GM23338 (cell line): ENCODE results near the gene IYD. TPM values are rescaled to one million over a fixed set of nuclear protein-coding genes. Genes with fewer than 3 reads are reported as not detected.

Source experiments
- ATAC-seq: fragments of 200-7000 bp; cut with Tn5 transposase; 3 replicates; pipeline ENCODE4 v1.9.1; 2020
- DNase-seq: peaks from one replicate; pipeline ENCODE4 v3.0.0-alpha.2; 2015; ENCODE audit warnings: low spot score
- H2AFZ ChIP-seq: fragments of 200-600 bp; sonication (generic); 2 replicates; pipeline ENCODE4 v1.8.0; 2016; ENCODE audit warnings: antibody characterized with exemption, mild to moderate bottlenecking, moderate library complexity
- H3F3A ChIP-seq: fragments of 200-600 bp; sonication (generic); replicated peaks from 2 replicates; pipeline ENCODE4 v1.8.0; 2017; ENCODE audit warnings: antibody characterized with exemption, mixed run types, low read depth
- H3K27ac ChIP-seq: fragments of 200-600 bp; sonication (generic); 2 replicates; pipeline ENCODE4 v1.6.1; 2016; ENCODE audit warnings: low read depth
- H3K27me3 ChIP-seq: fragments of 200-600 bp; sonication (generic); 2 replicates; pipeline ENCODE4 v1.8.0; 2016; ENCODE audit warnings: mild to moderate bottlenecking, mixed run types, moderate library complexity; ENCODE audit not compliant: insufficient read depth
- H3K36me3 ChIP-seq: fragments of 200-600 bp; sonication (generic); 2 replicates; pipeline ENCODE4 v1.8.0; 2016; ENCODE audit warnings: mild to moderate bottlenecking; ENCODE audit not compliant: insufficient read depth
- H3K4me1 ChIP-seq: fragments of 200-600 bp; sonication (generic); 2 replicates; pipeline ENCODE4 v1.8.0; 2016; ENCODE audit warnings: mild to moderate bottlenecking, moderate library complexity; ENCODE audit not compliant: insufficient read depth
- H3K4me2 ChIP-seq: fragments of 200-600 bp; sonication (generic); 2 replicates; pipeline ENCODE4 v1.7.1; 2017; ENCODE audit warnings: mixed run types
- H3K4me3 ChIP-seq: fragments of 200-600 bp; sonication (generic); 2 replicates; pipeline ENCODE4 v1.6.1; 2016; ENCODE audit warnings: mixed run types
- H3K79me2 ChIP-seq: fragments of 200-600 bp; sonication (generic); replicated peaks from 2 replicates; pipeline ENCODE4 v1.8.0; 2017; ENCODE audit warnings: mild to moderate bottlenecking; ENCODE audit not compliant: insufficient read depth
- H3K9me2 ChIP-seq: fragments of 200-600 bp; sonication (generic); 2 replicates; pipeline ENCODE4 v1.8.0; 2017; ENCODE audit not compliant: insufficient read depth
- H4K20me1 ChIP-seq: fragments of 200-600 bp; sonication (generic); replicated peaks from 2 replicates; pipeline ENCODE4 v1.8.0; 2017; ENCODE audit warnings: mild to moderate bottlenecking; ENCODE audit not compliant: insufficient read depth
- H3K27ac Mint-ChIP-seq: 2 replicates; pipeline ENCODE4 v1.8.0; 2020; ENCODE audit warnings: inconsistent platforms, mild to moderate bottlenecking, moderate library complexity, mixed read lengths
- H3K27me3 Mint-ChIP-seq: 3 replicates; pipeline ENCODE4 v1.8.0; 2022; ENCODE audit warnings: low read depth, mild to moderate bottlenecking, moderate library complexity, mixed read lengths, inconsistent platforms; ENCODE audit not compliant: insufficient read depth, poor library complexity
- H3K36me3 Mint-ChIP-seq: 3 replicates; pipeline ENCODE4 v1.8.0; 2021; ENCODE audit warnings: low read depth, mild to moderate bottlenecking, inconsistent platforms, moderate library complexity, mixed read lengths
- H3K4me1 Mint-ChIP-seq: 3 replicates; pipeline ENCODE4 v1.8.0; 2020; ENCODE audit warnings: mild to moderate bottlenecking, inconsistent platforms, mixed read lengths
- H3K4me3 Mint-ChIP-seq: 3 replicates; pipeline ENCODE4 v1.8.0; 2021; ENCODE audit warnings: moderate library complexity, mild to moderate bottlenecking, inconsistent platforms, mixed read lengths
- H3K9me3 Mint-ChIP-seq: 3 replicates; pipeline ENCODE4 v1.8.0; 2020; ENCODE audit warnings: moderate library complexity, mild to moderate bottlenecking, inconsistent platforms, mixed read lengths
- CREB1 ChIP-seq: fragments of 250-450 bp; sonication (Bioruptor Pico); IDR thresholded peaks from 2 replicates; pipeline ENCODE4 v1.5.0; 2020; ENCODE audit warnings: low read depth, mild to moderate bottlenecking, moderate library complexity
- EZH2 ChIP-seq: fragments of 200-600 bp; sonication (generic); IDR thresholded peaks from one replicate; pipeline ENCODE4 v1.8.0; 2017; ENCODE audit warnings: antibody characterized with exemption, mild to moderate bottlenecking, low read depth; ENCODE audit not compliant: unreplicated experiment
- EZH2phosphoT487 ChIP-seq: fragments of 200-600 bp; sonication (generic); IDR thresholded peaks from one replicate; pipeline ENCODE4 v1.8.1; 2018; ENCODE audit warnings: antibody characterized with exemption; ENCODE audit not compliant: unreplicated experiment
- JUNB ChIP-seq: IDR thresholded peaks from one replicate; pipeline ENCODE4 v1.6.1; 2016; ENCODE audit warnings: antibody characterized with exemption; ENCODE audit not compliant: unreplicated experiment
- NANOG ChIP-seq: IDR thresholded peaks from 2 replicates; pipeline ENCODE4 v1.6.1; 2016; ENCODE audit warnings: antibody characterized with exemption, borderline replicate concordance
- POLR2AphosphoS5 ChIP-seq: IDR thresholded peaks from 2 replicates; pipeline ENCODE4 v1.6.1; 2016; ENCODE audit warnings: antibody characterized with exemption, low read depth
- STAT1 ChIP-seq: IDR thresholded peaks from one replicate; pipeline ENCODE4 v1.6.1; 2016; ENCODE audit warnings: antibody characterized with exemption; ENCODE audit not compliant: unreplicated experiment
- ZNF114 ChIP-seq: fragments of 250-450 bp; sonication (Bioruptor Pico); IDR thresholded peaks from 2 replicates; pipeline ENCODE4 v1.5.0; 2020; ENCODE audit warnings: mild to moderate bottlenecking, moderate library complexity
- ZNF331 ChIP-seq: fragments of 250-450 bp; sonication (Bioruptor Pico); IDR thresholded peaks from 2 replicates; pipeline ENCODE4 v1.5.0; 2020; ENCODE audit warnings: low read depth, mild to moderate bottlenecking, moderate library complexity
- polyA plus RNA-seq: library from polyadenylated mRNA; unstranded; fragments of >200 nt; fragmentation: Nextera tagmentation; extraction: Ambion mirVana; gene quantifications from 2 replicates; pipeline ENCODE4 v1.2.1, GENCODE V29; 2016
- total RNA-seq: library from RNA; depleted of rRNA; stranded (reverse); fragments of >200 nt; shearing (Covaris generic); gene quantifications from 2 replicates; pipeline ENCODE4 v1.2.3, GENCODE V29; 2014
- TF ChIP-seq, protein P1 (sequence below): IDR thresholded peaks from one replicate; pipeline ENCODE4 v1.6.1; 2018; ENCODE audit warnings: antibody characterized with exemption; ENCODE audit not compliant: unreplicated experiment
- TF ChIP-seq, protein P2 (sequence below): IDR thresholded peaks from 2 replicates; pipeline ENCODE4 v1.6.1; 2016; ENCODE audit warnings: antibody characterized with exemption
- TF ChIP-seq, protein P3 (sequence below), 2 experiments: fragments of 200-600 bp in 1 of 2; sonication (generic) in 1 of 2; conservative IDR thresholded peaks; 2 replicates each; pipeline versions ENCODE4 v1.5.1 to v1.6.1; 2016 to 2017; ENCODE audit warnings: antibody characterized with exemption in 2 of 2, low read depth in 2 of 2, mild to moderate bottlenecking in 2 of 2, moderate library complexity in 1 of 2
- TF ChIP-seq, protein P4 (sequence below): fragments of 250-450 bp; sonication (Bioruptor Pico); IDR thresholded peaks from 2 replicates; pipeline ENCODE4 v1.5.0; 2020; ENCODE audit warnings: mild to moderate bottlenecking, moderate library complexity

IYD gene
- total and polyA plus RNA-seq, 2 experiments from 2014 or later, result not detected

DNA sequence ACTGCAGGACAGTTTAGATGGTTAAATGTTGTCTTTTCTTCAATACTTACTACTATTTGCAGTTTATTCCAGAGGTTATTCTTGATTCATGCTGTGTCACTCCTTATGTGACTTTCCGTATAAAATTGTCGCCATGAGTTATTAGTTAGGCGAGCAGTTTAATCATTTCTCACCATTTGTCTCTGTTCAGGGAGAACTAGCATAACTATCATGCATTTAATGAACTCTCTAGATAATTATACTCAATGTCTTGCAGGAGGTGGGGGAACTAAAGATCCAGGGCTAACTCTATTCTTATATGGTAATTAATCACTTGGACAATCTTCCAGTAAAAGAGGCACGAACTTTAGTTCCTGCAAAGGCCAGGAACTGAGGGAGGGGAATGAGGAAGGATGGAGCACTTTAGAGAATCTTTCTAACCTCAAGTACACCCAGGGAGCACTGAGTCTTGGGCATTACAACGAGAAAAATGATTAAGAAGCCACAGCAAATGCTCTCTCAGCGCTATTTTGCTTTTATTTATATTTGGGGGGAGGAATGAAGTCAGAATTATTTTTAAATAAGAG lies 58.3 kb downstream of the IYD start:
- no peaks in the 10 kb centered on the region for H3K36me3 Mint-ChIP-seq
- no peaks in the 10 kb centered on the region for H3K9me2 ChIP-seq
- no peak overlapping the region for H2AFZ ChIP-seq
- peaks cover 3% of the 10 kb centered on the region; the same call in 1 of the 3 replicates for H3K9me3 Mint-ChIP-seq
- no peak overlapping the region for H3K4me2 ChIP-seq
- H3K27ac Mint-ChIP-seq, result no peak overlapping the region
- DNase-seq, result no peak
- no peaks in the 10 kb centered on the region for H3K79me2 ChIP-seq
- H3K36me3 ChIP-seq, result no peaks in the 10 kb centered on the region
- no peaks in the 10 kb centered on the region for H3K27me3 Mint-ChIP-seq
- no peak overlapping the region for H3K27ac ChIP-seq
- no peaks in the 10 kb centered on the region for H3K27me3 ChIP-seq
- no peak overlapping the region for H3K4me3 ChIP-seq
- H3K4me1 Mint-ChIP-seq, result no peaks in the 10 kb centered on the region
- H4K20me1 ChIP-seq, result no peaks in the 10 kb centered on the region
- ATAC-seq, result no peak
- H3K4me3 Mint-ChIP-seq, result no peak overlapping the region
- no peaks in the 10 kb centered on the region for H3F3A ChIP-seq
- TF ChIP-seq ZNF114, result no peak
- no peak for TF ChIP-seq EZH2
- no peak for TF ChIP-seq STAT1
- no peak for TF ChIP-seq POLR2AphosphoS5
- TF ChIP-seq, protein P1, sequence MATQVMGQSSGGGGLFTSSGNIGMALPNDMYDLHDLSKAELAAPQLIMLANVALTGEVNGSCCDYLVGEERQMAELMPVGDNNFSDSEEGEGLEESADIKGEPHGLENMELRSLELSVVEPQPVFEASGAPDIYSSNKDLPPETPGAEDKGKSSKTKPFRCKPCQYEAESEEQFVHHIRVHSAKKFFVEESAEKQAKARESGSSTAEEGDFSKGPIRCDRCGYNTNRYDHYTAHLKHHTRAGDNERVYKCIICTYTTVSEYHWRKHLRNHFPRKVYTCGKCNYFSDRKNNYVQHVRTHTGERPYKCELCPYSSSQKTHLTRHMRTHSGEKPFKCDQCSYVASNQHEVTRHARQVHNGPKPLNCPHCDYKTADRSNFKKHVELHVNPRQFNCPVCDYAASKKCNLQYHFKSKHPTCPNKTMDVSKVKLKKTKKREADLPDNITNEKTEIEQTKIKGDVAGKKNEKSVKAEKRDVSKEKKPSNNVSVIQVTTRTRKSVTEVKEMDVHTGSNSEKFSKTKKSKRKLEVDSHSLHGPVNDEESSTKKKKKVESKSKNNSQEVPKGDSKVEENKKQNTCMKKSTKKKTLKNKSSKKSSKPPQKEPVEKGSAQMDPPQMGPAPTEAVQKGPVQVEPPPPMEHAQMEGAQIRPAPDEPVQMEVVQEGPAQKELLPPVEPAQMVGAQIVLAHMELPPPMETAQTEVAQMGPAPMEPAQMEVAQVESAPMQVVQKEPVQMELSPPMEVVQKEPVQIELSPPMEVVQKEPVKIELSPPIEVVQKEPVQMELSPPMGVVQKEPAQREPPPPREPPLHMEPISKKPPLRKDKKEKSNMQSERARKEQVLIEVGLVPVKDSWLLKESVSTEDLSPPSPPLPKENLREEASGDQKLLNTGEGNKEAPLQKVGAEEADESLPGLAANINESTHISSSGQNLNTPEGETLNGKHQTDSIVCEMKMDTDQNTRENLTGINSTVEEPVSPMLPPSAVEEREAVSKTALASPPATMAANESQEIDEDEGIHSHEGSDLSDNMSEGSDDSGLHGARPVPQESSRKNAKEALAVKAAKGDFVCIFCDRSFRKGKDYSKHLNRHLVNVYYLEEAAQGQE, result no peak
- TF ChIP-seq, protein P2, sequence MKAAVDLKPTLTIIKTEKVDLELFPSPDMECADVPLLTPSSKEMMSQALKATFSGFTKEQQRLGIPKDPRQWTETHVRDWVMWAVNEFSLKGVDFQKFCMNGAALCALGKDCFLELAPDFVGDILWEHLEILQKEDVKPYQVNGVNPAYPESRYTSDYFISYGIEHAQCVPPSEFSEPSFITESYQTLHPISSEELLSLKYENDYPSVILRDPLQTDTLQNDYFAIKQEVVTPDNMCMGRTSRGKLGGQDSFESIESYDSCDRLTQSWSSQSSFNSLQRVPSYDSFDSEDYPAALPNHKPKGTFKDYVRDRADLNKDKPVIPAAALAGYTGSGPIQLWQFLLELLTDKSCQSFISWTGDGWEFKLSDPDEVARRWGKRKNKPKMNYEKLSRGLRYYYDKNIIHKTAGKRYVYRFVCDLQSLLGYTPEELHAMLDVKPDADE, result no peak
- TF ChIP-seq NANOG, result no peak
- TF ChIP-seq CREB1 (CRISPR knock-in tag), result no peak
- TF ChIP-seq JUNB, result no peak
- TF ChIP-seq, protein P3, sequence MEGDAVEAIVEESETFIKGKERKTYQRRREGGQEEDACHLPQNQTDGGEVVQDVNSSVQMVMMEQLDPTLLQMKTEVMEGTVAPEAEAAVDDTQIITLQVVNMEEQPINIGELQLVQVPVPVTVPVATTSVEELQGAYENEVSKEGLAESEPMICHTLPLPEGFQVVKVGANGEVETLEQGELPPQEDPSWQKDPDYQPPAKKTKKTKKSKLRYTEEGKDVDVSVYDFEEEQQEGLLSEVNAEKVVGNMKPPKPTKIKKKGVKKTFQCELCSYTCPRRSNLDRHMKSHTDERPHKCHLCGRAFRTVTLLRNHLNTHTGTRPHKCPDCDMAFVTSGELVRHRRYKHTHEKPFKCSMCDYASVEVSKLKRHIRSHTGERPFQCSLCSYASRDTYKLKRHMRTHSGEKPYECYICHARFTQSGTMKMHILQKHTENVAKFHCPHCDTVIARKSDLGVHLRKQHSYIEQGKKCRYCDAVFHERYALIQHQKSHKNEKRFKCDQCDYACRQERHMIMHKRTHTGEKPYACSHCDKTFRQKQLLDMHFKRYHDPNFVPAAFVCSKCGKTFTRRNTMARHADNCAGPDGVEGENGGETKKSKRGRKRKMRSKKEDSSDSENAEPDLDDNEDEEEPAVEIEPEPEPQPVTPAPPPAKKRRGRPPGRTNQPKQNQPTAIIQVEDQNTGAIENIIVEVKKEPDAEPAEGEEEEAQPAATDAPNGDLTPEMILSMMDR (conservative IDR thresholded peaks at IDR 0.05; ENCODE audit: low read depth in 2 of 2), result no peak
- TF ChIP-seq ZNF331, result no peak
- TF ChIP-seq, protein P4, sequence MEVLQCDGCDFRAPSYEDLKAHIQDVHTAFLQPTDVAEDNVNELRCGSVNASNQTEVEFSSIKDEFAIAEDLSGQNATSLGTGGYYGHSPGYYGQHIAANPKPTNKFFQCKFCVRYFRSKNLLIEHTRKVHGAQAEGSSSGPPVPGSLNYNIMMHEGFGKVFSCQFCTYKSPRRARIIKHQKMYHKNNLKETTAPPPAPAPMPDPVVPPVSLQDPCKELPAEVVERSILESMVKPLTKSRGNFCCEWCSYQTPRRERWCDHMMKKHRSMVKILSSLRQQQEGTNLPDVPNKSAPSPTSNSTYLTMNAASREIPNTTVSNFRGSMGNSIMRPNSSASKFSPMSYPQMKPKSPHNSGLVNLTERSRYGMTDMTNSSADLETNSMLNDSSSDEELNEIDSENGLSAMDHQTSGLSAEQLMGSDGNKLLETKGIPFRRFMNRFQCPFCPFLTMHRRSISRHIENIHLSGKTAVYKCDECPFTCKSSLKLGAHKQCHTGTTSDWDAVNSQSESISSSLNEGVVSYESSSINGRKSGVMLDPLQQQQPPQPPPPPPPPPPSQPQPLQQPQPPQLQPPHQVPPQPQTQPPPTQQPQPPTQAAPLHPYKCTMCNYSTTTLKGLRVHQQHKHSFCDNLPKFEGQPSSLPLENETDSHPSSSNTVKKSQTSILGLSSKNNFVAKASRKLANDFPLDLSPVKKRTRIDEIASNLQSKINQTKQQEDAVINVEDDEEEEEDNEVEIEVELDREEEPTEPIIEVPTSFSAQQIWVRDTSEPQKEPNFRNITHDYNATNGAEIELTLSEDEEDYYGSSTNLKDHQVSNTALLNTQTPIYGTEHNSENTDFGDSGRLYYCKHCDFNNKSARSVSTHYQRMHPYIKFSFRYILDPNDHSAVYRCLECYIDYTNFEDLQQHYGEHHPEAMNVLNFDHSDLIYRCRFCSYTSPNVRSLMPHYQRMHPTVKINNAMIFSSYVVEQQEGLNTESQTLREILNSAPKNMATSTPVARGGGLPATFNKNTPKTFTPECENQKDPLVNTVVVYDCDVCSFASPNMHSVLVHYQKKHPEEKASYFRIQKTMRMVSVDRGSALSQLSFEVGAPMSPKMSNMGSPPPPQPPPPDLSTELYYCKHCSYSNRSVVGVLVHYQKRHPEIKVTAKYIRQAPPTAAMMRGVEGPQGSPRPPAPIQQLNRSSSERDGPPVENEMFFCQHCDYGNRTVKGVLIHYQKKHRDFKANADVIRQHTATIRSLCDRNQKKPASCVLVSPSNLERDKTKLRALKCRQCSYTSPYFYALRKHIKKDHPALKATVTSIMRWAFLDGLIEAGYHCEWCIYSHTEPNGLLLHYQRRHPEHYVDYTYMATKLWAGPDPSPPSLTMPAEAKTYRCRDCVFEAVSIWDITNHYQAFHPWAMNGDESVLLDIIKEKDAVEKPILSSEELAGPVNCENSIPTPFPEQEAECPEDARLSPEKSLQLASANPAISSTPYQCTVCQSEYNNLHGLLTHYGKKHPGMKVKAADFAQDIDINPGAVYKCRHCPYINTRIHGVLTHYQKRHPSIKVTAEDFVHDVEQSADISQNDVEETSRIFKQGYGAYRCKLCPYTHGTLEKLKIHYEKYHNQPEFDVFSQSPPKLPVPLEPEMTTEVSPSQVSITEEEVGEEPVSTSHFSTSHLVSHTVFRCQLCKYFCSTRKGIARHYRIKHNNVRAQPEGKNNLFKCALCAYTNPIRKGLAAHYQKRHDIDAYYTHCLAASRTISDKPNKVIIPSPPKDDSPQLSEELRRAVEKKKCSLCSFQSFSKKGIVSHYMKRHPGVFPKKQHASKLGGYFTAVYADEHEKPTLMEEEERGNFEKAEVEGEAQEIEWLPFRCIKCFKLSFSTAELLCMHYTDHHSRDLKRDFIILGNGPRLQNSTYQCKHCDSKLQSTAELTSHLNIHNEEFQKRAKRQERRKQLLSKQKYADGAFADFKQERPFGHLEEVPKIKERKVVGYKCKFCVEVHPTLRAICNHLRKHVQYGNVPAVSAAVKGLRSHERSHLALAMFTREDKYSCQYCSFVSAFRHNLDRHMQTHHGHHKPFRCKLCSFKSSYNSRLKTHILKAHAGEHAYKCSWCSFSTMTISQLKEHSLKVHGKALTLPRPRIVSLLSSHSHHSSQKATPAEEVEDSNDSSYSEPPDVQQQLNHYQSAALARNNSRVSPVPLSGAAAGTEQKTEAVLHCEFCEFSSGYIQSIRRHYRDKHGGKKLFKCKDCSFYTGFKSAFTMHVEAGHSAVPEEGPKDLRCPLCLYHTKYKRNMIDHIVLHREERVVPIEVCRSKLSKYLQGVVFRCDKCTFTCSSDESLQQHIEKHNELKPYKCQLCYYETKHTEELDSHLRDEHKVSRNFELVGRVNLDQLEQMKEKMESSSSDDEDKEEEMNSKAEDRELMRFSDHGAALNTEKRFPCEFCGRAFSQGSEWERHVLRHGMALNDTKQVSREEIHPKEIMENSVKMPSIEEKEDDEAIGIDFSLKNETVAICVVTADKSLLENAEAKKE (CRISPR knock-in tag), result no peak
- no peak for TF ChIP-seq EZH2phosphoT487
- H3K4me1 ChIP-seq, result no peaks in the 10 kb centered on the region
